K562 (cell line): ENCODE data around the gene KMO. TPM values are rescaled to one million over a fixed set of nuclear protein-coding genes. Genes with fewer than 3 reads are reported as not detected.

Source experiments
- ASH1L ChIP-seq: fragments of 450-650 bp; IDR thresholded peaks from 2 replicates; pipeline ENCODE4 v1.6.1; 2018; ENCODE audit warnings: borderline replicate concordance, mild to moderate bottlenecking, low read depth; ENCODE audit not compliant: partially characterized antibody
- BHLHE40 ChIP-seq: IDR thresholded peaks from 2 replicates; pipeline ENCODE4 v1.6.1; 2011; ENCODE audit warnings: low read length, improper control_type of control experiment
- CHD4 ChIP-seq: fragments of 200-600 bp; sonication (generic); IDR thresholded peaks from 3 replicates; pipeline ENCODE4 v1.6.1; 2012; ENCODE audit warnings: low read depth, mild to moderate bottlenecking, mixed read lengths, low read length, inconsistent platforms; ENCODE audit not compliant: insufficient read depth, insufficient replicate concordance, poor library complexity, severe bottlenecking
- DNMT1 ChIP-seq: fragments of 450-650 bp; IDR thresholded peaks from 2 replicates; pipeline ENCODE4 v1.6.1; 2016; ENCODE audit warnings: antibody characterized with exemption, mild to moderate bottlenecking
- EHMT2 ChIP-seq: fragments of 450-650 bp; IDR thresholded peaks from 2 replicates; pipeline ENCODE4 v1.6.1; 2018; ENCODE audit warnings: antibody characterized with exemption
- ELF2 ChIP-seq: fragments of 250-450 bp; sonication (Bioruptor Pico); IDR thresholded peaks from 2 replicates; pipeline ENCODE4 v1.5.0; 2021; ENCODE audit warnings: mild to moderate bottlenecking
- FOXP1 ChIP-seq: sonication (generic); formaldehyde crosslinking; IDR thresholded peaks from 2 replicates; pipeline ENCODE4 v1.8.0; 2022; ENCODE audit warnings: mild to moderate bottlenecking, missing genetic modification reagents
- GTF3C2 ChIP-seq: IDR thresholded peaks from 3 replicates; pipeline ENCODE4 v1.6.1; 2011; ENCODE audit warnings: borderline replicate concordance, mild to moderate bottlenecking, moderate library complexity; ENCODE audit not compliant: insufficient read length; ENCODE audit errors: extremely low read depth
- MED1 ChIP-seq: sonication (generic); formaldehyde crosslinking; IDR thresholded peaks from 2 replicates; pipeline ENCODE4 v1.8.1; 2023; ENCODE audit warnings: missing genetic modification reagents, borderline replicate concordance
- NELFE ChIP-seq: IDR thresholded peaks from 2 replicates; pipeline ENCODE4 v1.6.1; 2011; ENCODE audit warnings: mild to moderate bottlenecking; ENCODE audit not compliant: insufficient read depth, insufficient read length
- RBM17 ChIP-seq: fragments of 200-400 bp; formaldehyde crosslinking; IDR thresholded peaks from 2 replicates; pipeline ENCODE4 v1.6.1; 2017; ENCODE audit warnings: low read depth, mild to moderate bottlenecking, low read length, borderline replicate concordance
- THAP12 ChIP-seq: fragments of 250-450 bp; sonication (Bioruptor Pico); IDR thresholded peaks from 2 replicates; pipeline ENCODE4 v1.9.0; 2021; ENCODE audit warnings: mild to moderate bottlenecking, inconsistent platforms
- ZBTB12 ChIP-seq: fragments of 250-450 bp; sonication (Bioruptor Pico); IDR thresholded peaks from 2 replicates; pipeline ENCODE4 v1.4.0; 2020
- ZFX ChIP-seq: sonication (generic); formaldehyde crosslinking; IDR thresholded peaks from 2 replicates; pipeline ENCODE4 v1.8.0; 2022; ENCODE audit warnings: mild to moderate bottlenecking, missing genetic modification reagents, moderate library complexity
- ZNF76 ChIP-seq: fragments of 250-450 bp; sonication (Bioruptor Pico); IDR thresholded peaks from 2 replicates; pipeline ENCODE4 v1.4.0; 2020; ENCODE audit warnings: mild to moderate bottlenecking, moderate library complexity, borderline replicate concordance
- ZNF785 ChIP-seq: fragments of 250-450 bp; sonication (Bioruptor Pico); IDR thresholded peaks from 2 replicates; pipeline ENCODE4 v1.4.0; 2020; ENCODE audit warnings: mild to moderate bottlenecking
- polyA plus RNA-seq, 8 experiments: library from polyadenylated mRNA; depleted of rRNA in 4 of 8; stranded (reverse) in 5 of 8; unstranded in 3 of 8; fragments of >200 nt; fragmentation: Nextera tagmentation in 2 of 8; fragmentation: Illumina TruSeq in 1 of 8; extraction: Ambion mirVana in 2 of 8; extraction: Trizol in 1 of 8; gene quantifications; 2 replicates each; pipeline versions ENCODE4 v1.2.1 to v1.2.3, GENCODE V29; 2011 to 2014; ENCODE audit warnings: inconsistent platforms in 1 of 8, missing spikeins in 1 of 8
- total RNA-seq, 7 experiments: library from RNA; depleted of rRNA in 6 of 7; stranded (reverse); fragments of >200 nt in 6 of 7; fragmentation: Illumina TruSeq in 2 of 7; extraction: Trizol in 2 of 7; gene quantifications; 2 replicates each; pipeline versions ENCODE4 v1.2.1 to v1.2.3, GENCODE V29; 2011 to 2021; ENCODE audit warnings: low replicate concordance in 1 of 7

KMO gene
- total and polyA plus RNA-seq, 9 of the 15 experiments (the other 6 are each of a cell fraction or from before 2014, with no cell fraction given) = 0.01 to 0.11 (median 0.01) TPM; not detected in 6

GRCh38 chr1:241610056-241610815 lies 78.1 kb downstream of the KMO start (continued):
- TF ChIP-seq THAP12 (CRISPR knock-in tag) (no peak), BHLHE40 (peak; percentile 31; the same call in 1 of the 2 replicates), ZFX (CRISPR knock-in tag) (no peak), FOXP1 (peak; percentile 91; the same call in 1 of the 2 replicates), EHMT2 (no peak), ZNF76 (CRISPR knock-in tag) (no peak), NELFE (no peak), ELF2 (CRISPR knock-in tag) (no peak), RBM17 (no peak), ZNF785 (no peak), CHD4 (no peak), MED1 (CRISPR knock-in tag) (no peak), GTF3C2 (no peak), ASH1L (peak; percentile 4), DNMT1 (no peak), ZBTB12 (CRISPR knock-in tag) (no peak)
